SH-SY5Y (cell line): ENCODE data around the gene BGN.

Experiments
- GATA2 ChIP-seq: IDR thresholded peaks from 2 replicates; pipeline ENCODE4 v1.6.1; 2011; ENCODE audit warnings: mild to moderate bottlenecking, low read depth, low read length
- GATA3 ChIP-seq: IDR thresholded peaks from 2 replicates; pipeline ENCODE4 v1.6.1; 2011; ENCODE audit warnings: low read depth, mild to moderate bottlenecking, low read length, moderate library complexity

- TF ChIP-seq GATA3 (no peak), GATA2 (no peak)
Observed at GRCh38 chrX:153455571-153455970, 39.2 kb upstream of the BGN start.
